ENCODE results near the gene VPS51. TPM values are rescaled to one million over a fixed set of nuclear protein-coding genes. Genes with fewer than 3 reads are reported as not detected.

VPS51 gene
- polyA plus RNA-seq, 1 donor (not counting 4 experiments of a cell fraction or from before 2014, with no cell fraction given), result 43.1 TPM

DNA sequence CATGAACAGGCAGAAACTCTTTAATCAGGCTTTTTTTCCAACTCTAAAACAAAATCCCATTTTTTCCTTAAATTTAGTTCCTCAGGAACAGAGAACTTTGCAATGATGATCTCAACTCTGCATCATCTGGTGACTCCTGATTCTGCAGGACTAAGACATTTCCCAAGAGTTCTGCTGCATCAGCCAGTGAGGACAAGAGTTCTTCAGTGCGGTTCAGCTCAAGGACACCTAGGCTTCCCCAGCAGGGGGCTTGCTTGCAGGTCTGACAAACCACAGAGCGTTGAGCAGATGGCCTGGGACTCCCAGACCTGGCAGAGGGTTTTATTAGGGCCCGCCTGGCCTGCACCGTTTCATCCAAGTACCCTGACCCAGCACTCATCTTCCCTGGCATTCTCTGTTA is 18.6 kb upstream of the VPS51 start:
- no peak overlapping the region for H3K4me2 ChIP-seq (ENCODE audit: control insufficient read depth, extremely low read depth, insufficient read depth, low read depth, low read length)
- H2AFZ ChIP-seq (ENCODE audit: control insufficient read depth, low read length), result no peak overlapping the region
- FAIRE-seq (no peak), DNase-seq (ENCODE audit: low read depth, low spot score) (no peak)
- peaks cover 3% of the 10 kb centered on the region for H3K9me1 ChIP-seq (ENCODE audit: control insufficient read depth, extremely low read depth, insufficient read depth, low read length)
- no peaks in the 10 kb centered on the region for H3K27me3 ChIP-seq (ENCODE audit: control insufficient read depth, extremely low read depth, insufficient read depth, low read length)
- dilution Hi-C loops (cut with MboI; ENCODE audit: extremely low pct_ligation_motif_present, low sequenced_read_pairs), result no loop called here
- peaks cover 14% of the 10 kb centered on the region for H3K4me1 ChIP-seq (ENCODE audit: control insufficient read depth, extremely low read depth, insufficient read depth, low read length)
- no peaks in the 10 kb centered on the region for H3K9me3 ChIP-seq (ENCODE audit: control insufficient read depth, low read depth, low read length)
- H3K27ac ChIP-seq (ENCODE audit: control insufficient read depth, insufficient read depth, low read length), result no peak overlapping the region
- H4K20me1 ChIP-seq (ENCODE audit: control insufficient read depth, extremely low read depth, insufficient read depth, low read length), result no peaks in the 10 kb centered on the region
- TF ChIP-seq EZH2 (IDR thresholded peaks at IDR 0.05; ENCODE audit: low read length), result no peak
- TF ChIP-seq, protein P1, sequence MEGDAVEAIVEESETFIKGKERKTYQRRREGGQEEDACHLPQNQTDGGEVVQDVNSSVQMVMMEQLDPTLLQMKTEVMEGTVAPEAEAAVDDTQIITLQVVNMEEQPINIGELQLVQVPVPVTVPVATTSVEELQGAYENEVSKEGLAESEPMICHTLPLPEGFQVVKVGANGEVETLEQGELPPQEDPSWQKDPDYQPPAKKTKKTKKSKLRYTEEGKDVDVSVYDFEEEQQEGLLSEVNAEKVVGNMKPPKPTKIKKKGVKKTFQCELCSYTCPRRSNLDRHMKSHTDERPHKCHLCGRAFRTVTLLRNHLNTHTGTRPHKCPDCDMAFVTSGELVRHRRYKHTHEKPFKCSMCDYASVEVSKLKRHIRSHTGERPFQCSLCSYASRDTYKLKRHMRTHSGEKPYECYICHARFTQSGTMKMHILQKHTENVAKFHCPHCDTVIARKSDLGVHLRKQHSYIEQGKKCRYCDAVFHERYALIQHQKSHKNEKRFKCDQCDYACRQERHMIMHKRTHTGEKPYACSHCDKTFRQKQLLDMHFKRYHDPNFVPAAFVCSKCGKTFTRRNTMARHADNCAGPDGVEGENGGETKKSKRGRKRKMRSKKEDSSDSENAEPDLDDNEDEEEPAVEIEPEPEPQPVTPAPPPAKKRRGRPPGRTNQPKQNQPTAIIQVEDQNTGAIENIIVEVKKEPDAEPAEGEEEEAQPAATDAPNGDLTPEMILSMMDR (optimal IDR thresholded peaks at IDR 0.05 in 1 of 3, IDR thresholded peaks at IDR 0.05 in 1 of 3, conservative IDR thresholded peaks at IDR 0.05 in 1 of 3; ENCODE audit: extremely low read depth in 1 of 3, insufficient read depth in 2 of 3, low read length in 3 of 3), result no peak
- peaks cover 0 to 31% of the 10 kb centered on the region in 2 experiments for H3K36me3 ChIP-seq (ENCODE audit: control insufficient read depth in 2 of 2, extremely low read depth in 1 of 2, insufficient read depth in 2 of 2, low read length in 2 of 2)
- no peak overlapping the region for H3K4me3 ChIP-seq (ENCODE audit: control insufficient read depth in 2 of 3, extremely low read depth in 1 of 3, insufficient read depth in 2 of 3, low read depth in 1 of 3, low read length in 3 of 3)
- peaks cover 32% of the 10 kb centered on the region for H3K79me2 ChIP-seq (ENCODE audit: control insufficient read depth, insufficient read depth, low read length)
- H3K9ac ChIP-seq (ENCODE audit: control insufficient read depth, extremely low read depth, insufficient read depth, low read length), result no peak overlapping the region

DNA sequence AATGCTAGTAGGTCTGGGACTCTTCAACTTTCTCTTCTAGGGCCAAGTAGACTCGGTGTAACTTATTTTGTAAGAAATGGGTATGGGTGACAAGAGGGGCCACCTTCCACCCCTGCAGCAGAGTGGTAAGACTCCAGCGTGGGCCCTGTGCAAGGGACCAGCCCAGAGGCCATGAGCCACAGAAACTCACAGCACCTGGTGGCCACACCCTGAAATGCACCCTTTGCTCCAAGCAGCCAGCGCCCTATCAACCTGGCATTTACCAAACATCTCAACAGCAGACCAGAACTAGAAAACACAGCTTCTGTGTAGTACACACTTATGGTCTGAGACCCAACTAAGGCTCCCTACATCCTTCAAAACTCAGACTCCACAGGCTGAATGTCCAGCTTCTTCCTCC is 17.9 kb upstream of the VPS51 start:
- Histone ChIP-seq H3K4me2 (ENCODE audit: control insufficient read depth, extremely low read depth, insufficient read depth, low read depth, low read length) (no peak overlapping the region), H4K20me1 (ENCODE audit: control insufficient read depth, extremely low read depth, insufficient read depth, low read length) (no peaks in the 10 kb centered on the region), H3K9me3 (ENCODE audit: control insufficient read depth, low read depth, low read length) (no peaks in the 10 kb centered on the region), H2AFZ (ENCODE audit: control insufficient read depth, low read length) (peak overlapping the region; percentile 41), H3K9me1 (ENCODE audit: control insufficient read depth, extremely low read depth, insufficient read depth, low read length) (peaks cover 3% of the 10 kb centered on the region), H3K9ac (ENCODE audit: control insufficient read depth, extremely low read depth, insufficient read depth, low read length) (no peak overlapping the region), H3K36me3 (ENCODE audit: control insufficient read depth in 2 of 2, extremely low read depth in 1 of 2, insufficient read depth in 2 of 2, low read length in 2 of 2) (peaks cover 0 to 31% of the 10 kb centered on the region in 2 experiments), H3K4me3 (ENCODE audit: control insufficient read depth in 2 of 3, extremely low read depth in 1 of 3, insufficient read depth in 2 of 3, low read depth in 1 of 3, low read length in 3 of 3) (no peak overlapping the region), H3K27ac (ENCODE audit: control insufficient read depth, insufficient read depth, low read length) (no peak overlapping the region), H3K4me1 (ENCODE audit: control insufficient read depth, extremely low read depth, insufficient read depth, low read length) (peaks cover 20% of the 10 kb centered on the region), H3K79me2 (ENCODE audit: control insufficient read depth, insufficient read depth, low read length) (peaks cover 39% of the 10 kb centered on the region), H3K27me3 (ENCODE audit: control insufficient read depth, extremely low read depth, insufficient read depth, low read length) (no peaks in the 10 kb centered on the region)
- no peak for TF ChIP-seq EZH2 (IDR thresholded peaks at IDR 0.05; ENCODE audit: low read length)
- TF ChIP-seq, protein P1 (optimal IDR thresholded peaks at IDR 0.05 in 1 of 3, IDR thresholded peaks at IDR 0.05 in 1 of 3, conservative IDR thresholded peaks at IDR 0.05 in 1 of 3; ENCODE audit: extremely low read depth in 1 of 3, insufficient read depth in 2 of 3, low read length in 3 of 3), result peak; percentile 83 to 86 (median 85)
- DNase-seq (ENCODE audit: low read depth, low spot score), result no peak
- dilution Hi-C loops (cut with MboI; ENCODE audit: extremely low pct_ligation_motif_present, low sequenced_read_pairs), result no loop called here
- no peak for FAIRE-seq
